Measurements from ENCODE around the gene SERINC3.

SERINC3 gene

DNA sequence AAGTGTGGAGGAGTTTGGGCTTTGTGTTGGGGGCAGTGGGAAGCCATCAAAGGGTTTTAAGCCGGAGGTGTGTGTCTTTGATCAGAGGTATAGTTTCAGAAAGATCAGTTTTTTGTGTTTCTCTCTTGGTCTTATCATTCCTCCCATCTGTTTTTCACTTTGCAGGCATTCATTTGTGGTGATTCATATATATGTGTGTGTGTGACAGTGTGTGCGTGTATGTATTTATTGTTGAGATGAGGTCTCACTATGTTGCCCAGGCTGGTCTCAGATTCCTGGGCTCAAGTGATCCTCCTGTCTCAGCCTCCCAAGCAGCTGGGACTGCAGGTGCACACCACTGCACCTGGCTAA is 11.1 kb upstream of the SERINC3 start:
- DNase-seq (ENCODE audit: low spot score) = no peak

DNA sequence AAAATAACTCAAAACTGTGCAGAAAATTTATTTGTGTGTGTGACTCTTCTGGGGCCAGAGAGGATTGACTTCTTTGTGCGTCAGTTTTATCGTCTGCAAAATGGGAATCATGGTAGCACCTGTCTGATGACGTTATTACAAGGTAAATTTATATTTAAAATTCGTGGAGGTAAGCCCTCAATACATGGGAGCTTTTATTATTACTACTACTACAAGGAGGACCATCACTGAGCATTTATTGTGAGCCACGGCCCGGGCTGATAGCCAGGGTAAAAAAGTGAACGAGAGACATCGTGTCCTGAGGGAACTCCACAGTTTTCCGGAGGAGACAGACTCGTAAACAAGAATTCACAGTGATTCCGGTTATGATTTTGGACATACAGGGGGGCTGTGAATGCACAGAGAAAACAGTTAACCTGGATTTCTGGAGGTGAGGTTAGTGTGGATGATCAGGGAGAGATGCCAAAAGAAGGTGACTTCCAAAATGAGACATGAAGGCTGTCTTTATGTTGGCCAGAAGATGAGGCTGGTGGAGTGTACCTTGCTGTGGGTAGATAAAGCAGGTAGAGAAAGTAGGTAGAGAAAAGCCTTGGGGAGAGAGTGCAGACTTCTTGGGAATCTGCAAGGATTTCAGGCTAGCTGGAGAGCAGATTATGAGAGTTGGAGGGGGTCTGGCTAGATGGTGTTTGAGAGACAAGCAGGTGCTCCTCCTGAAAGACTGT is 10.6 kb upstream of the SERINC3 start:
- no peak for DNase-seq (ENCODE audit: low spot score)

DNA sequence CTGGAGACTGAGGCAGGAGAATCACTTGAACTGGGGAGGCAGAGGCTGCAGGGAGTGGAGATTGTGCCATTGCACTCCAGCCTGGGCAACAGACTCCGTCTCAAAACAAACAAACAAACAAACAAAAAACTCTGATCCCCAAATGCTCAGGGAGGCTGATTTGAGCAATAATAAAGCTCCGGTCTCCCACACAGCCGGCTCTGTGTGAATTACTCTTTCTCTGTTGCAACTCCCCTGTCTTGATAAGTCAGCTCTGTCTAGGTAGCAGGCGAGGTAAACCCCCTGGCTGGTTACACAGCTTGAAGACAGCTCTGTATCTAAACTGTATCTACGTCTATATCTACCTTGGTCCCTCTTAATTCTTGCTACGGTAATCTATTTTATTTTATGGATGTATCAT is 6.4 kb upstream of the SERINC3 start:
- no peak for DNase-seq (ENCODE audit: low spot score)

DNA sequence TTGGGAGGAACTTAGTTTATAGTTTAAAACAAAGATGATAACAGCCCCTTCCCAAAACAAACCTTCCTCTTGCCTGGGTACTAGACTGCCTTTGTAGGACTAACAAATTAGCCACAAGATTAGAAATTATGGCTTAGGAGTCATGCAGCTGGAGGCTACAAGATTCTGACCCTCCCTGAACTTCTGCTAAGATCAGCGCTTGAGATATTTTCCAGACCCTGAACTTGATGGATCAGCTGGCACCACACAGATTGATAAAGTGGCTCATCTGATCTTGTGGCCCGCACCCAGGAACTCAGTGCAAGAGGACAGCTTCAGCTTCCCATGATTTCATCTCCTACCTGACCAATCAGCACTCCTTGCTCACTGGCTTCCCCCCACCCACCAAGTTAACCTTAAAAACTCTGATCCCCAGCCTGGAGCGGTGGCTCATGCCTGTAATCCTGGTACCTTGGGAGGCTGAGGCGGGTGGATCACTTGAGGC is 5.9 kb upstream of the SERINC3 start:
- no peak for DNase-seq (ENCODE audit: low spot score)

DNA sequence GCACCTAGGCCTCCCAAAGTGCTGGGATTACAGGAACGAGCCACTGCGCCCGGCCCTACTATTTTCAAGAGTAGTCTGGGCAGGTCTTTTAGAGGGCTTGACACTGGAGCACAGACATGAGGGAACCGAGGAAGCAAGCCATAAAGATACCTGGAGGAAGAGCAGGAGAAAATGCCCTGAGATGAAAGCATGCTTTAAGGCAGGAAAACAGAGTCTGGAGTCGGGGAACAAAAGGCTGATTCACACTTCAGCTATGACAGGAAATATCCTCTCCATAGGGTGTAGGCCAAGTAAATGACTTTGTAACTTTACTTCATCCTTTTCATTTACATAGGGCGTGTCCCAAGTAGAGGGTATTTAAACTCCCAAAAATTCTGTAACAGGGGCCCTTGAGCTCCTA is 4.3 kb upstream of the SERINC3 start:
- DNase-seq (ENCODE audit: low spot score) = no peak

DNA sequence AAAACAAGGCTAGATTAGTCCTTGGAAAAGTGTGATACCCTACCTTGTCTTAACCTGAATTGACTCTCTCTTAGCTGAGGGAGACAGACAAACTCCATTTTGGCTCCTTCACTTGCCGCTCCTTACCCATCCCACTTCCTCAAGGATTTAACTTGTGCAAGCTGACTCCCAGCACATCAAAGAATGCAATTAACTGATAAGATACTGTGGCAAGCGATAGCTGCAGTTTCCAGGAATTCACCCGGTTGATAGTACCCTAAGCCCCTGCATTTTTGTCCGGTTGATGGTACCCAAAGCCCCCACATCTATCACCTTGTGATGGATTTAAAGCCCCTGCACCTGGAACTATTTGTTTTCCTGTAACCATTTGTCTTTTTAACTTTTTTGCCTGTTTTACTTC is 1.9 kb upstream of the SERINC3 start:
- no peak for DNase-seq (ENCODE audit: low spot score)

DNA sequence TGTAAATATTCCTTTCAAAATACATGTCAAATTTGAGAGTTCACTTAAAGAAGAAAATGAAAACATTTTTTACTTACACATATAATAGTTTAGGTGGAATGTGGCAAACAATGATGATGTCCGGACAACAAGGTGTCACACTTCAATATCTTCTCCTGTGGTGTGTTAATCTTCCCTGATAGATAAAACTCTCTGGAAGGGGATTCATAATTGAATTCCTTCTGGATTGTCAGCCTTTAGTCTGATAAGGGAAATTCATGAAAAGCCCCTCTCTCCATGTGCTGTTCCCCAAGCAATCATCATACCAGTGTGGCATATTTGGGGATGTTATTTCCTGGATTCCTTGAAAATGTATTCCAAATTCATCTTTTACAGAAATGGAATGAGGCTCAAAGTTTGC is 971 bp upstream of the SERINC3 start:
- no peak for DNase-seq (ENCODE audit: low spot score)

DNA sequence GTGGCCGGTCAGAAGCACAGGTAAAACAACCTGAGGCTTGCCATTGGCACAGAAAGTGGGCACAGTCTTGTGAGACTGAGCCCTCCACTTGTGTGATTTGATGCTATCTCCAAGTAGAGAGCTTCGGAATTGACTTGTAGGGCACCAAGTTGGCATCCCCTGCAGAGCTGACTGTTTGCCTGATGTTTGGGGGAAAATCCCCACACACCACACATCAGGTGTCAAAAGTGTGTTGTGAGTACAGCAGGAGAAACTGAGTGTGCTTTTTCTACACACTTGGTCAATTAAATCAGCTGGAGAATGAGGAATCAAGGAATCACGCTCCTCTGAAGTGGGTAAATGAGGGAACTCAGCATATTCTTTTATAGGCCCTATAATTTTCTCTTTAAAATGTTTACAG is 989 bp downstream of the SERINC3 start:
- no peak for DNase-seq (ENCODE audit: low spot score)

DNA sequence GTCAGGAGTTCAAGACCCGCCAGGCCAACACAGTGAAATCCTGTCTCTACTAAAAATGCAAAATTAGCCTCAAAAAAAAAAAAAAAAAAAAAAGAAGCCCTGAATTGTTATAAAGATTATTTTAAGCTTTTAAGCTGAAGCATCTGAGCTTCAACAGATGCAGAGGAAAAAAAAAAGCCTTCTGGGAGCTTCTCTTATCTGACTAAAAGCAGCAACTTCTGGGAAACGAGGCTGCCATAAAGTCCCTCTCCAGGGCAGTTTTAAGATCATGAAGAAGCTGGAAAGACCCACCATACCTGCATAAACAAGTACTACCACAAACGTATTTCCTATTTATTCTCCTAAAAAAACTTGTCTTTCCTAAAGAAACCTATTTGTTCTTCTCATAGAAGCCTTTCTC is 3.6 kb downstream of the SERINC3 start:
- no peak for DNase-seq (ENCODE audit: low spot score)

DNA sequence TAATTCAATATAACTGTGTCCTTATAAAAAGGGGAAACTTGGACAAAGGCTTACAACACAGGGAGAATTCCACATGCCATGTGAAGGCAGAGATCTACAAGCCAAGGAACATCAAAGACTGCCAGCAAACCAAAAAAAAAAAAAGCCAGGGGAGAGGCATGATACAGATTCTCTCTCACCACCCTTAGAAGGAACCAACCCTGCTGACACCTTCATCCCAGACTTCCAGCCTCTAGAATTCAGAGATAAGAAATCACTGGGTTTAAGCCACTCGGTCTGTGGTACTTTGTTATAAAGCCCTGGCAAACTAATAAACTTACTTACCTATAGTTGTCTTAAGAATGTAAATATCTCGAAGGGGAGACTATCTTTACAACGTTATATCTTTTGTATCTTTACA is 4.4 kb downstream of the SERINC3 start:
- no peak for DNase-seq (ENCODE audit: low spot score)

DNA sequence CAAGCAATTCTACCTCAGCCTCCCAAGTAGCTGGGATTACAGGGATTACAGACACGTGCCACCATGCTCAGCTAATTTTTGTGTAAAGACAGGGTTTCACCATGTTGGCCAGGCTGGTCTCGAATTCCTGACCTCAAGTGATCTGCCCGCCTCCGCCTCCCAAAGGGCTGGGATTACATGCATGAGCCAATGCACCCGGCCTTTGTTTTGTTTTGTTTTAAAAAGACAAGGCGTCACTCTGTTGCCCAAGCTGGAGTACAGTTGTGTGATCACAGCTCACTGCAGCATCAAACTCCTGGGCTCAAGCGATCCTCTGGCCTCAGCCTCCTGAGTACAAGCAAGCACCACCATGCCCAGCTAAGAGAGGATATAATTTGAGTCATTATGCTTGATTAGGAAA is 5.4 kb downstream of the SERINC3 start:
- no peak for DNase-seq (ENCODE audit: low spot score)

DNA sequence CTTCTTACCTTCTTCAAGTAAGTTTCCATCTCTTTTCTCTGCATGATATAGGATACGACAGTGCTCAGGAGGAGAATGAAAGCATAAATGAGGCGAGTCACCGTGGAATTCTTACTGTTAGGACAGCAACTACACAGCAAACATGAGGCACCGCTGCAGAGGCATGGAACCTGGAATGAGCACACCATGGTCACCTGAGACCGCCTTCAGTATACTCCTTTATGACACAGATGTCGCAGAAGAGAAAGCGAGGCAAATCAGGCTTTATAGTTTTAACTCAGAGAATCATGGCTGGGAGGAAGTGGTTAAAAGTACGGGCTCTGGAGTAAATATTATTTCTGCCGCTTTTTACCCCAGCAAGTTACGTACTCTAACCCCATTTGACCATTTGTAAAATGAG is 8.0 kb downstream of the SERINC3 start:
- DNase-seq (ENCODE audit: low spot score) = no peak

DNA sequence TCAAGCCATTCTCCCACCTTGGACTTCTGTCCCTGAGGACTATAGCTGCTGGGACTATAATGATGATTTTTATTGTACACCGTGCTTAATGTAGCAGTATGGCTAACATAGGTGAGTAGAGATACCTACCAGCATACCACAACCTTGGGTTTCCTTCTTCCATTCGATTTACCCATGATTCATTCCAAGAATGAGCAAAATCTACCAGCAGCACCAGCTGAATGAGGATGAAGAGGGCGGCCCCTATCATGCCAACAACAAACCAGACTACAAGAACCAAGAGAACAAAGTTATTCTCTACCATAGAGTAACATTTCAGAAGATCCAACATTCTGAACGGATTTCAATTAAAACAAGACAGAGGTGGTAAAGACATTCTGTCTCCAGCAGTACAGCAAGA is 12.1 kb downstream of the SERINC3 start:
- no peak for DNase-seq (ENCODE audit: low spot score)

DNA sequence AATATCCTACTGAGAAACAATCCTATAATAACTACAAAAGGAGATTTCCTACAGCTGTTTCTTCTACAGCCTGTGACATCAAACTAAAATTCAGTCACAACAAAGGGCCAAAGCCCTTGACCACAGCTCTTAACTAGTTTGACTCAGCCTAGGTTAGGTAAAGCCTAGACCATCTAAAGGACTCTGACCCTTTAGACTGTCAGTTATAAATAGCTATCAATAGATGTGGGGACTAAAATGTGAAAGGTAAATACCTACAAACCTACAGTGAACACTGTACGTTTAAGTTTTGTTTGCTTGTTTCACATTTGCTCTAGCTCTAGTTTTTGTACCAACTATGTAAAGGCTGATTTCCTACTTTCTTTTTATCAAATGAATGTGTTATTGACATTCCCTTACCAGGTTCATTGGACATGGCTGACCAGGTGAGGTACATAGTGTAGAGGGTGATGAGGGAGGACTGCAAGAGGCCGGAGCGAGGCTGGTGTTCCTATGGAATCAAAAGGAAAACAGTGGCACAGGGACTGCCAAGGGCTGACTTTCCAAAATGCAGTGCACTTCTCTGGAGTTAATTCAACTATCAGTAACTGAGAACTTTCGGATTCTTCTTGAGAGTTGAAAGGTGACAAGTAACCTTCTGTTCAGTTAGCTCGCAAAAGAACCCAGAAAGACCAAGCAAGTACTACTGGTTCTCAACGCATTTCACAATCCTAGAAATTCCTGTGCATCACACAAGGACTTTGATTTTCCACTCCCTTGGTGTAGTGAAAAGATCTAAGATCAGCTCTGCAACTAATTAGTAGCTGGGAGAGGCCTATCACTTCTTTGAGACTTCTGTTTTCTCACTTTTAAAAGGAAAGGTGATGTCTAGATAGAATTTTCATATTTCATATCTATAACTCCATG is 17.2 kb downstream of the SERINC3 start:
- no peak for DNase-seq (ENCODE audit: low spot score)

DNA sequence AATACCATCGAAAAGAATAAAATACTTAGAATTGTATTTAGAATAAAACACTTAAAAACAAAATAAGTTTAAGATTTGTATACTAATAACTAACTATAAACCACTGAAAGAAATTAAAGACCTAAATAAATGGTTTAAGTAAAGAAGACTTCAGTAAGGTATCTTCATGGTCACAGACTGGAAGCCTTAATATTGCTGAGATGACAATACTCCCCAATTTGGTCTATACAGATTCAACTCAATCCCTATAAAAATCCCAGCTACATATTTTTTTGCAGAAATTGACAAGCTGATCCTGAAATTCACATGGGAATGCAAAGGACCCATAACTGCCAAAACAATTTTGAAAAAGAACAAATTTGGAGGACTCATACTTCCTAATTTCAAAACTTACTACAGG is 18.9 kb downstream of the SERINC3 start:
- no peak for DNase-seq (ENCODE audit: low spot score)

DNA sequence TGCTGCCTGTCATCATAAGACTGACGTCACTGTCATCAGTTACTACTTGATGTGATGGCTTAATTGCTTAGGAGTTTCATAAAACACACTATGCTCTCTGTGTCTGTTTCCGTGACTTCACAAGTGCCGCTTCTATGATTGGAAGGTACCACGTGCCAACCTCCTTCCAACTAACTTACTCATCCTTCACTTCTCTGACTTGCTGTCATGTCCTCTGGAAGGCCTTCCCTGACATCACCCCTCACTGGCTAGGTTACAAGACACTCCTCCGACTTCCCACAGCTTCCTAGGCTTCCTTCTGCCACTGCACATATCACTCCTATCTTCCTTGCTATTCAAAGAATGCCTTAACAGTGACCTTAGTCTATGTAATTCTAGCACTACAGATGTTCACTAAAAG is 20.4 kb downstream of the SERINC3 start:
- no peak for DNase-seq (ENCODE audit: low spot score)

DNA sequence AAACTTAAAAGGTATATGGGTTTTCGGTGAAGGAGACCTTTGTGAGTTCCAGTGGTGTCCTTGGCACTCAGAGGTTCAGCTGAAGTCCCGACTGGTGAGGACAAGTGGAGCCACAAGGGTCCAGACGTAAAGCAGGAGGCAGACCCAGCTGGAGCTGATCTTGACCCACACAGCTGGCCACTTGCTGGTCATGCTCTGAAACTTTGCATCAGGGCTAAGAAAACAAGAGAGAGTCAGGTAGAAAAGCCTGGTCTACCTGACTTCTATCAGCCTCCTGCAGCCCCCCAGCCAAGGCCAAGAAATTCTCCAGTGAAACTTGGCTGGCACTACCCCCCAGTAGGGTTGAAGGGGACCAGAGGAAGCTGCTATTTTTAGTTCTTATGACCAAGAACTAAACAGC is 21.6 kb downstream of the SERINC3 start:
- DNase-seq (ENCODE audit: low spot score) = no peak

DNA sequence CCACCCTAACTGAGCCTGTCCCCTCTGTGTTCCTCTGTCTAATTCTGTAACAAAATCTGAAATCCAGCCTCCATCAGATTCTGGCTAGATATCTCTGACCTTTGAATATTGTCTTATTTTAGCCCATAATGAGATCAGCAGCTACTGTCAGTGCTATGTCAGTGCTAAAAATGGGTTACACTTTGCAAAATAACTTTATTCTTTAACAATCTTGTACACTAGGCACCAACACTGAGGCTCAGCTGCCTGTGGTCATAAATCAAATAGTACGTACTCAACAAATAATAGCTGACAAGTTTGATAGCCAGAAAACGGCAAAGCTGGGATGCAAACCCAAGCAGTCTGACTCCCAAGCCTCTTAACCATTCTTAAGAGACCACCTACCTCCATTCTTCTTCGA is 24.1 kb downstream of the SERINC3 start:
- no peak for DNase-seq (ENCODE audit: low spot score)

DNA sequence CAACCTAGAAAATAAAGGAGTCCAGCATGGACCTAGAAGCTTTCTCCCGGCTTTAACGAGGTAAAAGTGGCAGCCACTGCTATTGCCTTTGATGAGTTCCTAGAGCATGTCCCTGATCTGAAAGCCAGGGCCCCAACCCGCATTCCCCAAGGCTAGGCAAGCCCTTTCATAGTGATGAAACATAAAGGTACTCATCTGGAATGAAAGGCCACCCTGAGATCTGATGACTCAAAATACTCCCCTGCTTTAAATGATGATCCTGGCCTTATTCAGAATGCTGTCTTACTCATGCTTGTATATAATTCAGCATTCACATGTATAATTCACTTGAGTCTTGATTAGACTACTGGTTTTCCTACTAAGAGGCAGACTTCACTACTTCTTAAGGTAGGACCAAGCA is 24.9 kb downstream of the SERINC3 start:
- no peak for DNase-seq (ENCODE audit: low spot score)

DNA sequence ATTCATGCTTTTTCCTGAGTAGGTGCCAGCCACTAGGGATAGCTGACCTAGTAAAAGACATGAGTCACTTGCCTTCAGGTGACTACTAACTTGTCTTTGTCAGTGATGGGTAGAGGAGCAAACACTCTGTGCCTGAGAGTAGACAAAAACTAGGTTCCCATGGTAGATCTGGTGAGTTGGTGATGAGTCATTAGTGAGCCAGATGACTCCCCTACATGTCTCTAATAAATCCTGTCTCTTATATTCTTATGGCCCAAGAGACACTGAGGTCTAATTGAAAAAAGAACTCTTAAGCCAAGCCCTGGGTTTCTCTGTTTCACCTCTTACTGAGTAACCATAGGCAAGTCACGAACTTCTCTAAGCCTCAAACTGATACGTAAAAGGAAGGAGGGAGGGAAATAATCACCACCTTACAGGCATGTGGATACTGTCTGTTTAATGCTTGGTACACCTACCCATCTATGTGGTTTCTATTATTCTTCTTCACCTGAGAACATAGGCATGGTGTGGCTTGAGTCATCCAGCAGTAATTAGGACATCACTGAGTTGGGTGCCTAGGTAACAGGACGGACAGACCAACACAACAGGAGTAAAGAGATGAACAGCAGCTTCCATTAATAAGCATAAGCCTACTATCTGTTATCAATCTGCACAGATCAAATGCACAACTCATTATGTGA is 25.9 kb downstream of the SERINC3 start:
- no peak for DNase-seq (ENCODE audit: low spot score)

DNA sequence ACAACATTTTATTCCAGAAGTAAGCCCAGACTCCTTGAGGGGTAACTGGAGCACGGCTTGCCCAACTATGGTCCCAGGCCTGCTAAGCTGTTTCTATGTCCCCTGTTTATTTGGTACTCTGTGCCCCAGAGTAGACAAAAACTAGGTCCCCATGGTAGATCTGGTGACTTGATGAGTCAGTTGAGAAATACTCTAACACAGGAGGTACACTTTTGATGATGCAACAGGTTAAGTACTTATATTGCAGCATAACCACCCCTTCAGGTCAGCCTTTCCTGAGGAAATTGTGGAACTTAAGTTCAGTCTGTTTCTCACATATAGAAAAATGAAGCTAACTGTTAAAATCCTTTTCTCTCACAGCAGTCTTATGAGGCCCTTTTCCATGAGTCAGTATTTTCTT is 26.6 kb downstream of the SERINC3 start:
- DNase-seq (ENCODE audit: low spot score) = no peak

DNA sequence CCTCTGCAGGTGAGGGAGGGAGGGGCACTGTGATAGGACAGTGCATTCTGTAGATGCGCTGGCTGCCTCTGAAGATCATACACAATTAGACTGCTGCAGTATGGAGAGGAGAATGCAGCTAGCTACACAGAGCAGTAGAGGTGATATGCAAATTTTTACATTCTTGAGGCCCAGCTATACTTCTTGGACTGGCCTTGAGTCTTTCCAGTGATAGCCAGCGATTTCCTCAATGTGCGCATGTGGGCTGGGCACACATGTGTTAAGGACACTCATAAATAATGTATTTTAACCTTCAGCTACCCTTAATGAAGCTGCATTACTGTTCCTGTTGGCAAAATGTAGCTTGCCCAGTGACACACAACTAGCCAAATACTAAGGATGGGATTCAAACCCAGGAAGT is 27.2 kb downstream of the SERINC3 start:
- DNase-seq (ENCODE audit: low spot score) = no peak

DNA sequence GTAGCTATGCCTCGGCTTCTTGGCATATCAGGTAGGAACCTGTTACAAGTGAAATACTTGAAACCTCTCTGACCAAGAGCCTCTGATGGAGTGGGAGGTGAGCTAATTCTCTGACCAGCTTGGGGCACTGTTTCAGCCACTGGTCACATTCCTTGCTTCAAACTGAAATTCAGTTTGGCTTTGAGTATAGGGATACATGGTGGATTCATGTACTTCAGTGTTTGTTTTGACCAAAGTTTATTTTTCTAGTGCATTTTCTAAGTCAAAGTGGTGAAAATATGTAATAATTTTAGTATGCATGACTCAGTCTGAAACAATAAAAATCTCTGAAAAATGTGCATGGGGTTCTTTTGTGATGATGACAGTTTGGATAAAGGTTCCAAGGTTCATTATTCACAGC is 27.6 kb downstream of the SERINC3 start:
- no peak for DNase-seq (ENCODE audit: low spot score)
